ENCODE results near the gene LCMT2. TPM values are rescaled to one million over a fixed set of nuclear protein-coding genes. Genes with fewer than 3 reads are reported as not detected.

The LCMT2 gene
- total RNA-seq, 1 donor from 2014 or later, result 9.2 TPM

DNA sequence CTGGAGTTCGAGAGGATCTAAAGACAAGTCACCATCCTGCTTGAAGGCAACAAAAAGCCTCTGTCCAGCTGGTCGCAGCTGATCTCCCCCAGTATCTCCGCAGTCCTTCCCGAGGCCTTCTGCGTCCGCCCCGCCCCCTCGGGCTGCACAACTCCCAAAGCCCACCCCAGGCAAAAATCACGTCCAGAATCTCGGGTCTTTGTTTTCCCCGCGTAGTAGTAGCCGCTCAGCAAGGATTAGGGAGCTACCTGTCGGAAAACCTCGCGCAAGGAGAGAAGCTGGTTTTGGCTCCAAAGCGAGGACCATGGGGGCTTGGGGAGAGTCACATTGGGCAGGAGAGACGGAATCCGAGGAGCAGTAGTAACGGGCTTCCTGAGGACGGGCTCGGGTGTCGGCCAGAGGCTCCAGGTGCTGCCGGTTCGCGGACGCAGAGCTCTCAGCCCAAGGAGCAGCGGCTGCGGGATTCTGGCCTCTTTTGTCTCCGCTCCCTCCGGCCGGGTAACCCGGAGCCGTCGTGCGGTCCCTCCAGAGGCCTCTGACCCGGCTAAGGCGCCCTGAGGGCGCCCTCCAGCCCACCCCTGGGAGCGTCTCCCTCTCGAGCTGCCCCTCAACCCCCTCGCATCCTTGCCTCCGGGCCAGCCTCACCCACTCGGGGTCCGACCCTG lies 40.1 kb upstream of the LCMT2 start:
- no peak for DNase-seq (ENCODE audit: low read depth)
- Histone ChIP-seq H3K27me3 (ENCODE audit: control insufficient read depth, insufficient read depth, low read length) (no peaks in the 10 kb centered on the region), H3K4me3 (ENCODE audit: low read depth, low read length) (peak overlapping the region; percentile 74), H3K36me3 (ENCODE audit: control insufficient read depth, insufficient read depth, low read length) (peaks cover 3% of the 10 kb centered on the region)
- no peak for TF ChIP-seq CTCF (IDR thresholded peaks at IDR 0.05; ENCODE audit: insufficient read depth, low read length, poor library complexity, severe bottlenecking)

GRCh38 chr15:43361313-43361903 lies 31.0 kb upstream of the LCMT2 start:
- DNase-seq (ENCODE audit: low read depth), result no peak
- no peak for TF ChIP-seq CTCF (IDR thresholded peaks at IDR 0.05; ENCODE audit: insufficient read depth, low read length, poor library complexity, severe bottlenecking)
- no peaks in the 10 kb centered on the region for H3K27me3 ChIP-seq (ENCODE audit: control insufficient read depth, insufficient read depth, low read length)
- H3K36me3 ChIP-seq (ENCODE audit: control insufficient read depth, insufficient read depth, low read length), result peaks cover 4% of the 10 kb centered on the region
- H3K4me3 ChIP-seq (ENCODE audit: low read depth, low read length), result no peak overlapping the region

DNA sequence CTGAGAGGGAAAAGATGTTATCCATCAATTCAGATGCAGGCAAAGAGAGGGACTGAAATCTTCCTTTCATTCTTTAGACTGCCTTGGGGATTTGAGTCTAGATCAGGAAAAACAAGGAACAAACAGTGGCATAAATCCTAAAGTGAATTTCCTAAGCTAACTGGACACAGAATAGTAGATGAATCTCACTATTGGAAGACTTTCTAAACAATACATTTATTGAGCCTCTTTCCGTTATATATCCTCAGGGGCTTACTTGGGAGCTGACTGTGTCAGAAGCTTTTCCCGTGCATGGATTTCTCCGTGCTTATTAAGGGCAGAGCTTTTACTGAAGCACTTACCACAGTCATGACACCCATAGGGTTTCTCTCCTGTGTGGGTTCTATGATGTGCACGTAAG lies 30.4 kb upstream of the LCMT2 start:
- no peak overlapping the region for H3K4me3 ChIP-seq (ENCODE audit: low read depth, low read length)
- H3K27me3 ChIP-seq (ENCODE audit: control insufficient read depth, insufficient read depth, low read length), result no peaks in the 10 kb centered on the region
- DNase-seq (ENCODE audit: low read depth), result no peak
- no peak for TF ChIP-seq CTCF (IDR thresholded peaks at IDR 0.05; ENCODE audit: insufficient read depth, low read length, poor library complexity, severe bottlenecking)
- peaks cover 4% of the 10 kb centered on the region for H3K36me3 ChIP-seq (ENCODE audit: control insufficient read depth, insufficient read depth, low read length)

GRCh38 chr15:43352693-43353382 lies 22.5 kb upstream of the LCMT2 start:
- Histone ChIP-seq H3K4me3 (ENCODE audit: low read depth, low read length) (no peak overlapping the region), H3K36me3 (ENCODE audit: control insufficient read depth, insufficient read depth, low read length) (no peaks in the 10 kb centered on the region), H3K27me3 (ENCODE audit: control insufficient read depth, insufficient read depth, low read length) (no peaks in the 10 kb centered on the region)
- no peak for TF ChIP-seq CTCF (IDR thresholded peaks at IDR 0.05; ENCODE audit: insufficient read depth, low read length, poor library complexity, severe bottlenecking)
- DNase-seq (ENCODE audit: low read depth), result no peak

DNA sequence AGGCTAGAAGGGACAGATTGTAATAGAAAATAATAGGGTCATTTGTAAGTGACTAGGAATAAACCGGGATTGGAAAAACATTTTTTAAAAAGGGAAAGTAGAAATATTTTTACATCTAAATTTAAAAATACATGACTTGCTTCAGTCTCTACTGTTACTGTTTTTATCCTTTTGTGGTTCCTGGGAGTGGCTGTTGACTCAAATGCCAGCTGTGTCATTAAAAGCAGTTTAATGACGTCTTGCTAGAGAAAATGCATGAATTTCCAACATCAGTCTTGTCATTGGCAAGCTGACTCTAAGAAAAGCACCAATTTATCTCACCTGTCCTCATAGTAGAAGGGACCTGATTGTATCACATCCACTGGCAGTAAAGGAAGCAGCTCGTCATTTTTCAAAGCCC lies 16.7 kb upstream of the LCMT2 start:
- Histone ChIP-seq H3K36me3 (ENCODE audit: control insufficient read depth, insufficient read depth, low read length) (no peaks in the 10 kb centered on the region), H3K27me3 (ENCODE audit: control insufficient read depth, insufficient read depth, low read length) (no peaks in the 10 kb centered on the region), H3K4me3 (ENCODE audit: low read depth, low read length) (no peak overlapping the region)
- TF ChIP-seq CTCF (IDR thresholded peaks at IDR 0.05; ENCODE audit: insufficient read depth, low read length, poor library complexity, severe bottlenecking), result no peak
- no peak for DNase-seq (ENCODE audit: low read depth)
